NK-92 (cell line): ENCODE results near the gene SLC10A6.

Source experiments
- DNase-seq: peaks from one replicate; lab custom pipeline; 2025; ENCODE audit not compliant: unreplicated experiment; lab: John Stamatoyannopoulos, UW

The SLC10A6 gene

DNA sequence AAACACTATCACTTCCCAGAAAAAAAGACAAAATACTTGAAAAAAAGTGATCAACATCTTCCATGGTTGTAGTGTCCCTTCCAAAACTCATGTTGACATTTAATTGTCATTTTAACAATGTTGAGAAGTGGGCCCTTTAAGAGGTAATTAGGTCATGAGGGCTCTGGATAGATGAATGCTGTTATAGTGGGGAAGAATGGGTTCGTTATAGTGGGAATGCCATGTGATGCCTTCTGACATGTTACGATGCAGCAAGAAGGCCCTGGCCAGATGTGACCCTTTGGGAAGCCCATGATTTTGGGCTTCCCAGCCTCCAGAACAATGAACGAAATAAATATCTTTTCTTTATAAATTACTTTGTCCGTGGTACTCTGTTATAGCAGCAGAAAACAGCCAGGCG lies 4.0 kb upstream of the SLC10A6 start:
- DNase-seq = no peak

DNA sequence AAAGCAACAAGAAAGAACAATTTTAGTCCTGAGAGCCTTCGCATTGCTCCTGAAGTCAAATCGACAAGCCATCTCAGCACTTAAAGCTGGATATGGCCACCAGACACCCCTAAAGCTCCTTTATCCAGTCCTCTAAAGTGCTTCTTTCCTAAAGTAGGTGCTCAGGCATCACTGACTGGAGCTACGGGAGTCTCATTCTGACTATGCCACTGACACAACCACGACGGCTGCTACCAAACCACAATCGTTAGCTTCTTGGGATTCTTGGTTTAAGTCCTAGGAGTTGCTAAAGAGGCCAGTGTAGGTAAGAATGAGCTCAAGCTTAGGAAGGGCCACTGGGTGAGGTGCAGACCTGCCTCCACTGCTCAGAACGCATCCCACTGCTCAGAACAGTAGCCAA lies 1.0 kb downstream of the SLC10A6 start:
- no peak for DNase-seq

DNA sequence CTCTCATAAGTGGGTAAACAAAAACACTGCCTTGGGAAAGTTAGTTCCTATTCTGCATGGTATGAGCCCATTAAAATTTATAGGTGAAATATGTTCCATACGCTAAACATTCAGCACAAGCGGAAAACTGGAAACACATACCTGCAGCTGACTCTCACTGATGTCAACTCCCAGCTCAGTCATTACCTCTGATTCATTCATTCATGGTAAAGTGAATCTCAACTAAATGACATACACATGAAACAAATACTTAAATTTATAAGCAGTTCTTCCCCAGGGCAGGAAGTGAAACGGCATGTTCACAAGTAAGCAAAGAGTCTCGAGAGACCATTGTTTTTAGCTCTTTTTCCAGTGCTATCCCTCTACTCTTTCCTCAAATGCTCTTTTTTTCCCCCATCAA lies 1.6 kb downstream of the SLC10A6 start:
- no peak for DNase-seq

DNA sequence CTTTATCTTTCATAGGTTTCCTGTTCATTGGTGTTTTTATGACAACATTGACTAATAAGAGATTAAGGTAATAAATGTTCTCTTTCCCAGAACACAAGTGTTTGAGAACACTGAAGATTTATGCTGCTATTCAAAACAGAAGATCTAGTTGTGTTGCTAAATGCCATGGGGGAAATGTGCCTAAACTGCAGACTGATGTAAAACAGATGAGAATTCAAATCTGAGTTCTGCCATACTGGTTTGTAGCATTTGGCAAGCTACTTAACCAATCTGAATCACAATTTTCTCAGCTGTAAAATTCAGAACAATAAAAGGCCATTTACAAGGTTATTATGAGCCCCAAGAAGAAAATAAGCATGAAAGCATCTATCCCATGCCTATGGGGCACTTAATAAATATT lies 2.3 kb downstream of the SLC10A6 start:
- DNase-seq = no peak

DNA sequence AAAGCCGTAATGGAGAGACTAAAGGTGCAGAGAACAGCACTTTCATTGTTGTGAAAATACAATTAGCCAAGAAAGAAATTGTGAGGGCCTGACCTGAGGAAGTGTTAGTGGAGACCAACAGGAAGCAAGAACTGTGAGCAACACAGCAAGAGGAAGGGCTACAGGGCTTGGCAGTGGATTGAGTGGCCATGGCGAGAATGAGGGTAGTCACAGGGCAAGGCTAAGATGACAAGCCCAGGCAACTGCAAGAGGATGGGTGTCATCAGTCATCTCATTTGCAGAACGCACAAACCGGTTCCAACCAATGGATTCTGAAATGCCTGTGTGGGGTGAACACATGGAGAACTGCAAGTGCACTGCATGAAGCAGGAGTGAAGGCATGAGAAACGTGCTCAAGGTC lies 3.6 kb downstream of the SLC10A6 start:
- DNase-seq = no peak

DNA sequence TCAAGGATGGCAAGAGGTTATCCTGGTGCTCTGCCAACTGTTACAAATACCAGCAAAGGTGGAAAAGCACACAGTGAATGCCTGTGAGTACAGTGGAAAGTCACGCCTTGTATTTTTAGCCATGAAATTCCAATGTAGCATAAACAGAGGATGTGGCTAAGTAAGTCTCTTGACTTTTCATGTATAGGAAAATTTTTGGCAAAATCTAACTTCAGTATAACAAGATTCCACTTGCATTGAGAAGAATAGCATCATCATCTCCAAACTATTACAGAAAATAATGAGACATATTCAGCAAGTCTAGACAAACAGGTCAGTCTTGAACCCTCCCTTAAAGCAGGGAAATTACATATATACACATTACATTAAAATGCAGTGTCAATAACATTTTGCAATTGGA lies 7.9 kb downstream of the SLC10A6 start:
- DNase-seq = no peak

DNA sequence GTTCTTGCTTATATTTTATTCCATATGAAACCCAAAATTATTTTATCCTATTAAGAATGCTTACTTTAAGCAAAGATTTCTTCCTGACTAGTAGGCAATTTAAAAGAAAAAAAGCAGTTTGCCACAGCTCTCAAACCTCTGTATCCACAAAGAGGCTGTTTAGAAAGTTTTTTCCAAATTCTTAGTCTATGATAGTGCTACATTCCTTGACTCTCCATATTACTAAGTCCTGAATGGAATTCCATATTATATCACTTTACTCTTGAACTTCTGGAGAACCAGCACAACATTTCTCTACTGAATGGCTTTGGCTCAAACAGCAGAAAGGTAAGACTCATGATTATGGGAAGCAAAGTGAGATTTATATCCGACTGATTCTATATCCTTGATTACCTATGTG lies 8.3 kb downstream of the SLC10A6 start:
- DNase-seq = no peak

DNA sequence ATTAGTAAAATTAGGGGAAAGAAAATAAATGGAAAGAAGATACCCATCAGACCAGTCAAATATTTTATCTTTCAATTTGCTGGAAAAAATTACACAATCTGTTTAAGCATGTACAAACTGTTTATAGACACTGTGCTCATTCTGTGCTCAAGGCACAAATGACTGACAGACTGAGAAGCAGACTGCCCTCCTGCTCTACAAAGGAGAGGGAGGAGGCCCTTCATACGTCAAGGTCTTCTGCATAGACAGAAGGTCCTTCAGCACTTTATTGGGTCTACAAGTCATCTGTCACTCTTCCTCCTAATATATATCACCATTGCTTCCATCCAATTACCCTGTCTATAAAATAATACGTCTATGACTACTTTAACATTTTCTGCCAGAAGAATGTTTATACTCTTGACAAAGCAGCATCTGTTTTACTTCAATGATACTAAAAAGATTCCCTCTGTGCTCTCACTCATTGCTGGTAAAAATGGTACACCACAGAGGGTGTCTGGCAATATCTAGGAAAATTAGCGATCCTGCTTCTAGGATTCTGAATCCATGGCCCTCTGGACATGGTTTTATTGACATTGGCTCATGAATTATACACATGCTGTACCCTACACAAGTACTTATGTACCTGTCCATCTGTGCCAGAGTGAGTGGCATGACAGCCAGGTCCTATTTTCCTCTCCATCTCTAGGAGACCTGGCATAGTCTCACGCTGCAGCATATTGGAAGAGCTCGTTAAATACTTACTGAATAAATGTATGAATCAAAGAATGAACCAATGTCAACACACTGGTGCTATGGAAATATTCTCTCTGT lies 11.3 kb downstream of the SLC10A6 start:
- DNase-seq = no peak

DNA sequence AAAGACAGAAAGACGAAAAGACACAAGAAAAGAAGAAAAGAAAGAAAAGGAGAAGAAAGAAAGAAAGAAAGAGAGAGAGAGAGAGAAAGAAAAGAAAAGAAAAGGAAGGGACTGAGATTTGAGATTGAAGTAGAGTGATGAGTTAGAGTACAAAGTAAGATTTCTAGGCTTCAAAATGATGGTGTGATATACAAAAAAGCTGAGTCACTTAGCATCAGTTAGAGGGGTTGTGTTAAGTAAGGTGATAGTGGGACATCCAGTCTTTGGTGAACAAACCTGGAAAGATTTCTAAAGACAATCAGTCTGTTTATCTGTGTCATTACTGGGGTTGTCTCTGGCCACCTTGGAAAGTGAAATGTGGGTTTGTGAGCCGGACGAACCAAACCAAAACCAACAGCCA lies 13.5 kb downstream of the SLC10A6 start:
- no peak for DNase-seq

DNA sequence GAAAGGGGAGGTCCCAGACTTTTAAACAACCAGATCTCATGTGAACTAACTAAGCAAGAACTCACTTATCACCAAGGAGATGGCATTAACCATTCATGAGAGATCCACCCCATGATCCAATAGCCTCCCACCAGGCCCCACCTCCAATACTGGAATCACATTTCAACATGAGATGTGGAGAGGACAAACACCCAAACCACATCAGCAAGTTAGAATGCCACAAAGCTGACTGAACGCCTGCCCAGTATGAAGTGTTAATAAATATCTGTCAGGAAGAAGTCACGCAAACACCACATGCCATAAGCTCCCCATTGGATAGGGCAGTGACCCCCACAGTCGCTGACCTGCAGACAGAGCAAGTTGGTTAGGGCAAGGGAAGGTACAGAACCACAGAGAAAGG lies 14.3 kb downstream of the SLC10A6 start:
- DNase-seq = no peak

DNA sequence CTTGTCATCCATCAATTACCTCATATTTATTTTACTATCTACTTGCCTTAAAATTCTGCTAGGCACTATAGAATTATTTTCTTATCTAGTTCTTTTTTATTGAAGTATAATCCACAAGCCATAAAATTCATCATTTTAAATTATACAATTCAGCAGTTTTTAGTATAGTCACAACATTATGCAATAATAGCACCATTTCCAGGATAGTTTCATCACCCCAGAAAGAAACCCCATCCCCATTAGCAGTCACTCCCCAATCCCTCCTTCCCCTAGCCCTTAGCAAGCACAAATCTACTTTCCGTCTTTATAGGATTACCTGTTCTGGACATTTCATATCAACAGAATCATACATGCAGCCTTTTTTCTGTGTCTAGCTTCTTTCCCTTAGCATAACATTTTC lies 15.6 kb downstream of the SLC10A6 start:
- DNase-seq = no peak

DNA sequence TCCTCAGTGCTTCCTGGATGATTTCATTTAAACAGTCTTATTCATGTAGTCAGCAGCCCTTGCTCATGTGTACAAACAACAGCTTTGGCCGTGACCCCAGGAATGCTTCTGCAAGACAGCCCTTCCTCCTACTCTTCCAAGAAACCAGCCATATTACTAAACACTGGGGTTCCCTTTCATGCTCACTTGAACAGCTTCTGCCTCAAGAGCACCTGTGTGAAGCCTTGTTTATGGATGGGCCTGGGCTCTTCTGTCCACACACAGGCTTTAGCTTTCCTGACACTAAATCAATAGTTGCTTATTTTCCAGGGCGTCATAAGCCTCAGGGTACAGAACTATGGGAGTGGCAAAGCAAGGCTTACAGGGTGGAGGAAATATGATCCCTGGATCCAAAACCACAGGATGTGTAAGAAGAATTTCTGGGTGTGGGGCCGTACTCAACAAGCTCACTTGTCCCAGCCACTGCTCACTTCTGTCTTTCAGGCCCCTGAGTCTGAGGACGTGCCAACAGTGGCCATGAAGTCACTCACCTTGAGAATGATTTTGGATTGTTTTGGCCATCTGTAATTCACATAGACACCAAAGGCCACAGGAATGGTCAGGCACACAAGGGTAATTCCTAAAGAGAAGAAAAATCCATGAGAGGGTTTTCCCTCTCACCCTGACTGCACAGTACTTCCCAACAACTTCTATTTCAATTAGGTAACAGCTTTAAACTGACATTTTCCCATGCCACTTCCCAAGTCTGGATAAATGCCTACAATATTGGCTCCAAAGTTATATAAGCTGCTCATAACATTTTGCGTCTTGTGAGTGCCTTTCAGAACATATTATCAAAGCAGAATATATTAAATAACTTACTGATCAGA lies 17.7 kb downstream of the SLC10A6 start:
- DNase-seq = no peak

DNA sequence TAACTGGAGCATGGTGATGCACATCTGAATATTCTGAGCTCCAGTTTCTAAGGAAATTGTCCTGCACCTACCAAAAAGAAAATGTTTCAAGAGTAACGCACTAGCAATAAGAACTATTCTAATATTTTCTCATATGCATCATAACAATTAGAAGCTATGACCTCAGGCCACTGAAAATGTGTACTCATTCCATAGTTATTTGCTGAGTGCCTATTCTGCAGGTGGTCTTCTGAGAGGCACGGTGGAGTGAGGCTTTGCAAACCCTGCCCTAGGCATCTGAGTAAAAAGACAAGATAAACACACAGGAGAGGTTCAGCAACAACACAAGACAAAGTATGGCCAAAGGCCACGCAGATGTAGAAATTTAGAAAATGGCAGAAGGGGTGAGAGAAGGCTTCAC lies 23.7 kb downstream of the SLC10A6 start:
- no peak for DNase-seq

DNA sequence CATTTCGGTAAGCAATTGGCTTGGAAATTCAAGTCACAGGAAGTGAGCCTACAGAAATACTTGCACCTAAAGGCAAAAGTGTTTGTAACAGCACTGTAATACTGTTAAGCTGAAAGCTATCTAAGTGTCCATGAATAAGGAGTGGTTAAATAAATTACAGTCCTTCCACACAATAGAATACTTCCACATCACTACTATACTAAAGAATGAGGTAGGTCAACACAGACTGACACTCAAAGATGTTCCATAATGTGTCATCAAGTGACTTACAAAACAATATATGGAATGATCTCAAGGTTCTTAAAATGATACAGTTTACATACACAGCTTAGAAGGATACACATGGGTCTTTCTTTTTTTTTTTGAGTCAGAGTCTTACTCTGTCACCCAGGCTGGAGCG lies 27.0 kb downstream of the SLC10A6 start:
- no peak for DNase-seq

DNA sequence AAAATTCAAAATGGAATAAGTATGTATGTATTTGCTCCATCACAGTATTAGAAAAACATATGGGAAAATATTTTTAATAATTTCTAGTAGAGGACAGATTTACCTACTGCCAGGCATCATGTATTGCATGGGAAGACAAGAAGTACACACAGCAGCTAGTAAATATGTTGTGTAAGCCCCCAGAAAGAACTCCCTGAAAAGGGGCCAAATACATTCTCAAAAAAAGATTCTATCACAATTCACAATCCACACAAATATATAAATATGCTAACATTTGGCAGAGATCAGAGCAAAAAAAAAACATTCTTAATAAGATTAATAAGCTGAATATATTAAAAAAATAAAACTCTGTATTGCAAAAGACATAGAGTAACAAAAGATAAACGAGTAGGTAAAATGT lies 28.0 kb downstream of the SLC10A6 start:
- DNase-seq = no peak

DNA sequence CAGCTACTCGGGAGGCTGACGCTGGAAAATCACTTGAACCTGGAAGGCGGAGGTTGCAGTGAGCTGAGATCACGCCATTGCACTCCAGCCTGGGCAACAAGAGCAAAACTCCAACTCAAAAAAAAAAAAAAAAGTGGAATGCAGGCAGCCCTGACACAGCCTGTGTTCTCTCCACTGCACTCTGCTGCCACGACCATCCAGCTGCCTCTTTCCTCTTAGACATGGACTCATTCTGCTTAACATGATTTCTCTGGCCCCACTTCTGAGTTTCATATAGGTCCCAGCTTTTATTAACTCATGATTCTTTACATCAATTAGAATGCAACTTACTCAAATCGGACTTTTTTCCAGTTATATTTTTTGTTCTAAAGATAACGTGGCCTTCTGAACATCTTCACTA lies 29.6 kb downstream of the SLC10A6 start:
- no peak for DNase-seq

DNA sequence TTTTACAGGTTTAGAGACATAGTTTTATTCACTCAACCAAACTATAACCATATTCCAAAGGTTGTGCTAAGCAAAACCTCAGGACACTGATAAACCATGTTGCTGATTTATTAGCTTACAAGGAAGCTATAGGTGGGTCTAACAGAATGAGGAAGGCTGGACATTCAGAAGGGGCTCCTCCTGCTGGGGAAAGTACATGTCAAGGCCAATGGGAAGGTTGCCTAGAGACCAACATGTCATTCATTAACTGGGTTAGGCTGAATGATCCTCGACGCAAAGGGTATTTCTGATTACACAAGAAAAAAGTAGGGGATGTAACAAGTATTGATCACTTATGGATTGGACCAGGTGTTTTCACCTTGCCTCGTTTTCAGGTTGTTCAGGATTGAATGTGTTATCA lies 30.3 kb downstream of the SLC10A6 start:
- no peak for DNase-seq

DNA sequence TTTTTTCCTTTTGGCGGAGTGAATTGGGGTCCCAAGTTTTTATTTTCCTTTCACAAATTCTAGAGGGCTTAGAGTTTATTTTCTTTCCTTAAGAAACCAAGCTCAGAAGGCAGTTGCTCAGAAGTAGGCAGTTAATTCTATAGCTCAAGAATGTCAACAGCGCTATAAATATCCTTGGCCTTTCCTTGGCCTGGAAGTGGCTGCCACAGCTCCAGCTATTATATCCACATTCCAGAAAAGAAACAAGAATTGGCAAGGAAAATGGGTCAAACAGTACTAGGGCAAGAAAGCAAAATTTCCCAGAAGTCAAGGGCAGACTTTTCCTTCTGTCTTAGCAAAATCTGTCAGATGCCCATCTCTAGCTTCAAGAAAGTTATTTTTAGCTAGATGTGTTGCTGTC lies 31.0 kb downstream of the SLC10A6 start:
- no peak for DNase-seq

DNA sequence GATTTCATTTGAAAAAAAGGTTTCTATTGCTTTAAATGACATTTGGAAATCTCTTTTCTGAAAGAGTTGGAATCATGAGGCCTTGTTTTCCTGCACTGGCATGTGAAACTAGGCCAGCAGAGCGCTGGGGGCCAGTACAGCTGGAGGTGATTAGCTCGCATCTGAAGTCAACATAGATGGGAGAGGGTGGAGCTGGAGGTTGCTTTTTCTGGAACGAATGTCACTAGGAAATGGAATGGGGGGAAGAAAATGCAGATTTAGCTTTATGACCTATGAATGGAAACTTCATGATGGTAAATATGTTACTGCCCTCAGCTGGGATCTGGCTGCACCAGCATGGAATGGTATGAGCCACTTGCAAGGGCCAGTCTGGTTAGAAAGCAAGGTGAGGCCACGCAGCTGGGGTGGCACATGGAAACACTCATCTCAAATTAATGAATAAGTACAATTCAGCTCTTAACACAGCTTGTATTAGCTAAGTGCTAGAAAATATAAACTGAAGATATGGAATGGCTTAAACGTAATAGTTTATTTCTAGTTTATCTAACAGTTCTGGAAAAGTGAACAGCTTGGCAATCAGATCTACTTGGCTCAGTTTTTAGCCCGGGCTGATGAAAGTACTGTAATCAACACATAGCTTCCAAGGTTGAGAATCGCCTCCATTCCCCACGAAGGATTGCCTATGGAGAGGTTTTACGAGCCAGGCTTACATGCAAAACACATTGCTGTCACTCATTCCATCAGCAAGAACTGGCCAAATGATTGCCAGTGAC lies 32.5 kb downstream of the SLC10A6 start:
- DNase-seq = no peak

DNA sequence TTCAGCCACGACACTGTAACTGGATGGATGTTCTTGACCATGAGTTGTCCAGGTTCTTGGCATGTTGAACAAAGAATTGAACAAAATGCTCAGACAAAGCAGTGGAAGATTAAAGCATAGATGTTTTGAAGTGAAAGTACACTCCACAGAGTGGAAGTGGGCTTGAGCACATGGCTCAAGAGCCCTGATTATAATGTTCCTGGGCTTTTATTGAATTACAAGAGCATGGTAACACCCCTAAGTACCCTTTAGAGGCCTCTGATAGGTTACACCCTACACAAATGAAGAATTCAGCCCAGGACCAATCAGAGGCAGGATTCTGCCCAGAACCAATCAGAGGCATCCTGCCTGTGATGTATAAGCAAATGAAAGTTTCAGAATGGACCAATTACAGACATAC lies 33.5 kb downstream of the SLC10A6 start:
- DNase-seq = no peak

DNA sequence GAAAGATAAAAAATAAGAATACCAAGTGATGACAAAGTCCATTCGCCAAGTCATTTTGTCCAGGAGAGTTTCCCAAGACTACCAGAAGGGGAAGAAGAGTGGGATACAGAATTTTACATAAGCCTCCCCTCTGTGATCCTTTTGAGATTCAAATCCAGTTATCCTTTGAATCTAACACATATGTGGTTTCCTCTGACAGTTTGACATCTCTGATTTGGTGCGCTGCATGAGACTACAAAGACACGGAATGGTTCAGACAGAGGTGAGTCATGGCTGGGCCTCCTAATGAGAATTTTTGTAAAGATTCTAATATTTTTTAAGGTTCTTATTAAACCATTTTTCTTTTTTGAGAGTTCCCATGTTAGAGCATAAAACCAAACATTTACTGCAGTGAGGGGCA lies 38.3 kb downstream of the SLC10A6 start:
- DNase-seq = no peak

DNA sequence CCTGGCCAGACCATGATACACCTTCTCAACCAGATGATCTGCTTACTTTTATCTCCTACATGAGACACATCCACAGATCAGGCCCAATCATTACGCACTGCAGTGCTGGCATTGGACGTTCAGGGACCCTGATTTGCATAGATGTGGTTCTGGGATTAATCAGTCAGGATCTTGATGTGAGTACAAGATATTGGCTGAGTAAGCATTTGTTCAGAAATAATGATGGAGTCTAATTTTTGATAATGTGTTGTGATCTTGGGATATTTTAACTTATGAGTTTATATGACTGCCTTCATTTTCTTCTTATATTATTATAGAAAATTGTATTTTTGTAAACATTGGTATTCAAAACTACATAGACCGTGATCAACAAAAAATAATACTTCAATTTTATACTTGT lies 39.4 kb downstream of the SLC10A6 start:
- DNase-seq = no peak
